Measurements from ENCODE around the gene CALHM2. TPM values are rescaled to one million over a fixed set of nuclear protein-coding genes. Genes with fewer than 3 reads are reported as not detected.

The CALHM2 gene
- polyA plus RNA-seq, 1 donor (not counting 4 experiments of a cell fraction or from before 2014, with no cell fraction given): 0.92 TPM

- Histone ChIP-seq H3K36me3 (ENCODE audit: control insufficient read depth in 2 of 2, extremely low read depth in 1 of 2, insufficient read depth in 2 of 2, low read length in 2 of 2) (peaks cover 64 to 68% of the 10 kb centered on the region in 2 experiments), H3K9ac (ENCODE audit: control insufficient read depth, extremely low read depth, insufficient read depth, low read length) (no peak overlapping the region), H3K4me1 (ENCODE audit: control insufficient read depth, extremely low read depth, insufficient read depth, low read length) (no peaks in the 10 kb centered on the region), H3K79me2 (ENCODE audit: control insufficient read depth, insufficient read depth, low read length) (no peaks in the 10 kb centered on the region), H3K27me3 (ENCODE audit: control insufficient read depth, extremely low read depth, insufficient read depth, low read length) (no peaks in the 10 kb centered on the region), H4K20me1 (ENCODE audit: control insufficient read depth, extremely low read depth, insufficient read depth, low read length) (no peaks in the 10 kb centered on the region), H3K4me2 (ENCODE audit: control insufficient read depth, extremely low read depth, insufficient read depth, low read depth, low read length) (no peak overlapping the region), H3K9me1 (ENCODE audit: control insufficient read depth, extremely low read depth, insufficient read depth, low read length) (no peaks in the 10 kb centered on the region), H2AFZ (ENCODE audit: control insufficient read depth, low read length) (no peak overlapping the region), H3K27ac (ENCODE audit: control insufficient read depth, insufficient read depth, low read length) (no peak overlapping the region), H3K9me3 (ENCODE audit: control insufficient read depth, low read depth, low read length) (no peaks in the 10 kb centered on the region), H3K4me3 (ENCODE audit: control insufficient read depth in 2 of 3, extremely low read depth in 1 of 3, insufficient read depth in 2 of 3, low read depth in 1 of 3, low read length in 3 of 3) (no peak overlapping the region)
- DNase-seq (ENCODE audit: low read depth, low spot score): no peak
- dilution Hi-C loops (cut with MboI; ENCODE audit: extremely low pct_ligation_motif_present, low sequenced_read_pairs): no loop called here
- no peak for TF ChIP-seq EZH2 (IDR thresholded peaks at IDR 0.05; ENCODE audit: low read length)
- no peak for TF ChIP-seq CTCF (optimal IDR thresholded peaks at IDR 0.05 in 1 of 3, IDR thresholded peaks at IDR 0.05 in 1 of 3, conservative IDR thresholded peaks at IDR 0.05 in 1 of 3; ENCODE audit: extremely low read depth in 1 of 3, insufficient read depth in 2 of 3, low read length in 3 of 3)
- no peak for FAIRE-seq
Observed at GRCh38 chr10:103443475-103444185, 8.5 kb downstream of the CALHM2 start.

GRCh38 chr10:103442031-103442461, 10.1 kb downstream of the CALHM2 start:
- Histone ChIP-seq H3K27me3 (ENCODE audit: control insufficient read depth, extremely low read depth, insufficient read depth, low read length) (no peaks in the 10 kb centered on the region), H3K9me3 (ENCODE audit: control insufficient read depth, low read depth, low read length) (no peaks in the 10 kb centered on the region), H3K9ac (ENCODE audit: control insufficient read depth, extremely low read depth, insufficient read depth, low read length) (no peak overlapping the region), H3K36me3 (ENCODE audit: control insufficient read depth in 2 of 2, extremely low read depth in 1 of 2, insufficient read depth in 2 of 2, low read length in 2 of 2) (peaks cover 69 to 71% of the 10 kb centered on the region in 2 experiments), H4K20me1 (ENCODE audit: control insufficient read depth, extremely low read depth, insufficient read depth, low read length) (no peaks in the 10 kb centered on the region), H3K27ac (ENCODE audit: control insufficient read depth, insufficient read depth, low read length) (no peak overlapping the region), H3K4me2 (ENCODE audit: control insufficient read depth, extremely low read depth, insufficient read depth, low read depth, low read length) (no peak overlapping the region), H3K9me1 (ENCODE audit: control insufficient read depth, extremely low read depth, insufficient read depth, low read length) (no peaks in the 10 kb centered on the region), H3K4me3 (ENCODE audit: control insufficient read depth in 2 of 3, extremely low read depth in 1 of 3, insufficient read depth in 2 of 3, low read depth in 1 of 3, low read length in 3 of 3) (no peak overlapping the region), H3K4me1 (ENCODE audit: control insufficient read depth, extremely low read depth, insufficient read depth, low read length) (no peaks in the 10 kb centered on the region), H3K79me2 (ENCODE audit: control insufficient read depth, insufficient read depth, low read length) (no peaks in the 10 kb centered on the region), H2AFZ (ENCODE audit: control insufficient read depth, low read length) (no peak overlapping the region)
- DNase-seq (ENCODE audit: low read depth, low spot score) (no peak), FAIRE-seq (no peak)
- dilution Hi-C loops (cut with MboI; ENCODE audit: extremely low pct_ligation_motif_present, low sequenced_read_pairs): no loop called here
- no peak for TF ChIP-seq EZH2 (IDR thresholded peaks at IDR 0.05; ENCODE audit: low read length)
- no peak for TF ChIP-seq CTCF (optimal IDR thresholded peaks at IDR 0.05 in 1 of 3, IDR thresholded peaks at IDR 0.05 in 1 of 3, conservative IDR thresholded peaks at IDR 0.05 in 1 of 3; ENCODE audit: extremely low read depth in 1 of 3, insufficient read depth in 2 of 3, low read length in 3 of 3)

All from keratinocyte (primary cell).